Measurements from ENCODE around the gene DIP2C.
"Not testable (repeated sequence)": the region's sequence is repeated elsewhere in the genome, so short reads cannot be mapped to it uniquely, and the experiment has no call there.

Gene DIP2C

GRCh38 chr10:550665-551372 lies 138.6 kb downstream of the DIP2C start:
- no peak for DNase-seq

GRCh38 chr10:549391-549790 lies 140.1 kb downstream of the DIP2C start:
- DNase-seq = no peak

- DNase-seq = no peak
Observed at GRCh38 chr10:548238-548901, 141.1 kb downstream of the DIP2C start.

GRCh38 chr10:547591-548081 lies 141.8 kb downstream of the DIP2C start:
- DNase-seq = no peak

GRCh38 chr10:546971-547590 lies 142.4 kb downstream of the DIP2C start:
- DNase-seq = no peak

- DNase-seq = no peak
Observed at GRCh38 chr10:546451-546850, 143.0 kb downstream of the DIP2C start.

- no peak for DNase-seq
Observed at GRCh38 chr10:543862-544822, 145.3 kb downstream of the DIP2C start.

- no peak for DNase-seq
Observed at GRCh38 chr10:543131-543530, 146.3 kb downstream of the DIP2C start.

GRCh38 chr10:541750-542371 lies 147.6 kb downstream of the DIP2C start:
- no peak for DNase-seq

GRCh38 chr10:541041-541440 lies 148.4 kb downstream of the DIP2C start:
- DNase-seq = no peak

GRCh38 chr10:538895-539294 lies 150.6 kb downstream of the DIP2C start:
- no peak for DNase-seq

GRCh38 chr10:536935-537334 lies 152.5 kb downstream of the DIP2C start:
- no peak for DNase-seq

GRCh38 chr10:536371-536925 lies 153.0 kb downstream of the DIP2C start:
- no peak for DNase-seq

- no peak for DNase-seq
Observed at GRCh38 chr10:535952-536351, 153.5 kb downstream of the DIP2C start.

- no peak for DNase-seq
Observed at GRCh38 chr10:535051-535450, 154.4 kb downstream of the DIP2C start.

GRCh38 chr10:534047-534566 lies 155.4 kb downstream of the DIP2C start:
- no peak for DNase-seq

- no peak for DNase-seq
Observed at GRCh38 chr10:533611-534010, 155.9 kb downstream of the DIP2C start.

GRCh38 chr10:533186-533585 lies 156.3 kb downstream of the DIP2C start:
- no peak for DNase-seq

- DNase-seq = not testable (repeated sequence)
Observed at GRCh38 chr10:532331-532730, 157.1 kb downstream of the DIP2C start.

GRCh38 chr10:531541-531940 lies 157.9 kb downstream of the DIP2C start:
- DNase-seq = no peak

- DNase-seq = no peak
Observed at GRCh38 chr10:530717-531116, 158.8 kb downstream of the DIP2C start.
